NCI-H748 (cell line): ENCODE data around the gene CRYGN.

Experiments used
- DNase-seq: peaks from one replicate; lab custom pipeline; 2025; ENCODE audit not compliant: unreplicated experiment; lab: John Stamatoyannopoulos, UW

CRYGN gene

DNA sequence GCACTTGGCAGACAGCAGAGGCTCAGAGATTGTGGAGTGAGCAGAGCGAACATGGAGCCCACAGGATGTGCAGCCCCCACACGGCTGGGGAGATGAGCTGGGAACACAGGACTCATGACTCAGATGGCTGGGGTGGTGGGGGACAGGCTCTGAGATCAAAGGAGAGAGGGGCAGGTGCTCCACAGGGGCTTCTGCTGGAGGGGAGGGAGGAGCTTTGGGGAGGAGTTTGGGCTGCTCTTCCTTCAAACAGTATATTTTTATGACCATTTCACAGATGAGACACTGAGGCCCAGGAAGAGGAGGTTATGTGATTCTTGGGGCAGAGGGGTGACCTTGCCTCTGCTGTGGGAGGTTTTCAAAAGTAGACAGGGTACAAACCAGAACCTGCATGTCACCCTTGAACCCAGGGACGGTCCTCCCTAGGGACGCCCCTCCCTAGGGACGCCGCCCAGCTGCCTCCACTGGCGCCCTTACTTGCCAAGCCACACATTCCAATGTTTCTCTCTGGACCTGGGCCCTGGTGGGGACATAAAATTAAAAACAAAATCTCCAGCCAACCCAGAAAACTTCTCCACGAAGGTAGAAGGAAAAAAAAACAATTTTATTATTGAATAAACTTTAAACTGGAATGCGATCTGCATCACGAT is 981 bp upstream of the CRYGN start:
- DNase-seq, result no peak

DNA sequence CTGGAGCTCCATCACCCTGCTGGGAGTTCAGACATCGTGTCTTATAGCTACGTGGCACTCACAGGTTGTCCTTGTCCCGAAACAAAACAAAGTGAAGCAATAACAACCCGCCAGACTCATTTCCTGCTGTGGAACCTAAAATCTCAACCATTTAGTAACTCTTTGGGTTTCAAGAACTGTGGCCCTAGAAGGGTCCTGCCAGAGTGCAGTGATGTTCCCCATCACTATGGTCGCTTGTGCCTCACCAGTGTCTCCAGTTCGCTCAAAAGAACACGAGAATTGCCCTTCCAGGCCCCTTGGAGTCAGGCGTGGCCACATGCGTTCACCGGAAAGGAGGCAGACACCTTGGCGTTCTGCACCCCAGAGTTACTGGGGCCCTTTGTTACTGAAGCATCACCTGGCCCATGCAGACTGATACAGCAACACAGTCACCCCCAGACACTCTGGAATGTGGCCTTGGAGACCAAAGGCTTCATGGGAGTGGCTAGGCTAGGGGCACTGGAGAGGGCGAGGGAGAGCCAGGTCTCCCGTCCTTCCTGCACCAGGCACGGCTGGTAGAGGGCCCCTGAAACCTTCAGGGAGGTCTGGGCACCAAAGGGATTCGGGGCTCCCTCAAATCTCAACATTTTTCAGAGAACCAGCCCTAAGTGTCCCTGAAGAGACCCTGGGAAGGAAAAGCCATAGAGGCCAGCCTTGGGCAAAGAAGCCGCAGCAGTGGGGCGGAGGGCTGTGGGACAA is 908 bp downstream of the CRYGN start:
- DNase-seq, result no peak

DNA sequence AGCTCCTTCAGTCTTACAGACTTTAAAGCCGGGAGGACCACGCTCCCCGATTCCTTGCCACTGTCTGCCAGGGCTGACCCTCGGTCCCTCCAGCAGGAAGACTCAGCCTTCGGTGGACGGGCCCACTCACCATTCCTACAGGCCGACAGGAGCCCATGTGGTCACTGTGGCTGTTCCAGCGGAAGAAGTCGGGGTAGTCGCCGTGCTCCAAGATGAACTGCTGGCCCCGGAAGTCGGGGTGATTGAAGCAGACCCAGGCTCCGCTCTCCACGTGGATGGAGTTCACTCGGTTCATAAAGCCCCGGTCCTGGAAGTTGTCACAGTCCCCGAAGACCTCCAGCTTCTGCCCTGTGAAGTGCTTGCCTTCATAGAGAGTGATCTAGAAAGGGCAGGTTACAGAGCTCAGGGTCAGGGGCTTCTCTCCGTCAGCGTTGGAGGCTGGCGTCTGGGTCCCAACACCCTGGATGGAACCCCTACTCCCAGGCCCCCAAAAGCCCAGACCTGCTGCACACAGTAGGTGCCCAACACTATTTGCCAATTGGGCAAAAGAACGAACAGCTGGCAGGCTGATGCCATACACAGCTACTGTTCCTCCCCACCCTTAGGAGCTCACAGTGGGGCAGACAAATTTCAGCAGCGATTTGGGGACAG is 1.9 kb downstream of the CRYGN start:
- DNase-seq, result no peak

DNA sequence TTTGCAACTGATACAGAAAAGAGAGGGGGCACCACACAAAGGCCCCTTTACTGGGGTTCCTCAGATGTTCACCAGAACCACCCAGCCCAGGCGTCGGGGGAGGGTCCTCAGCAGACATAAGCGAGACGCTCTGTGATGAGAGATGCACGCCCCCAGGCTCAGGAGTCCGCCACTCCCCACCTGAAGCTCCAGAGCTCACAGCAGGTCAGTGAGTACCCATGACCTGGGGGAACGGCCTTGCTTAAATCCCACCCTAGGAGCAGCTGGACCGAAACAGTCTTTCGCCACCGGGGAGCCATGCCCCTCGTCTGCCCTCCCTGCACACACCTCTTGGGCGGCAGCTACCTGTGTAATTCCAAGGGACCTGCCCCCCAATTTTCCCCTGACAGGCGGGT is 2.8 kb downstream of the CRYGN start:
- DNase-seq, result no peak

GRCh38 chr7:151436446-151437158 is 3.3 kb downstream of the CRYGN start:
- no peak for DNase-seq

- DNase-seq, result no peak
Measured at GRCh38 chr7:151435971-151436370, 4.0 kb downstream of the CRYGN start.

- DNase-seq, result no peak
Measured at GRCh38 chr7:151435103-151435916, 4.6 kb downstream of the CRYGN start.

- no peak for DNase-seq
Measured at GRCh38 chr7:151434549-151434948, 5.4 kb downstream of the CRYGN start.

GRCh38 chr7:151433721-151434400 is 6.1 kb downstream of the CRYGN start:
- no peak for DNase-seq

- no peak for DNase-seq
Measured at GRCh38 chr7:151432658-151433521, 7.1 kb downstream of the CRYGN start.

DNA sequence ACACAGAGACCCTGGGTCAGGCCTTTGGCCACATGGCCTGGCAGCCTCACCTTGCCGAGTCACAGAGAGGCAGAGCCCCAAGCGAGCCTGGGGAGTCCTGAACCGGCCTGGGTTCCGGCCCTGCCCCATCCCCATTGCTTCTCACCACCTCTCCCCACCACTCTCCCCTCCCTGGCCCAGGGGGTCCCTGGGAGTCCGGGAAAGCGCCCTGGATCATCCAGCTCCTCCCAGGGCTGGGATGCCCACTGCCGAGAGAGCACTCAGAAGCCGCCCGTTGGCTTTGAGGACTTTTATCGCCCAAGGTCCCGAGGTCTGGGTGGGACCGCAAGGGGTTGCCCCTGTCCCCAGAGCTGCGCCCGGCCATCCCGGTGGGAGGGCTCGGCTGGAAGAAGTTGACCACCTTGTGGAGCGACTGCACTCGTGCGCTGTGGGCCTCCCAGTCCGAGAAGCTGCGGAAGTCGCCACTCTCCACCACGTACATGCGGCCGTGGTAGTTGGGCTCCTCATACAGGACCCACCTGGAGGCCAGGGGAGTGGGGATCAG is 8.1 kb downstream of the CRYGN start:
- DNase-seq, result no peak

- no peak for DNase-seq
Measured at GRCh38 chr7:151431281-151431767, 8.6 kb downstream of the CRYGN start.

DNA sequence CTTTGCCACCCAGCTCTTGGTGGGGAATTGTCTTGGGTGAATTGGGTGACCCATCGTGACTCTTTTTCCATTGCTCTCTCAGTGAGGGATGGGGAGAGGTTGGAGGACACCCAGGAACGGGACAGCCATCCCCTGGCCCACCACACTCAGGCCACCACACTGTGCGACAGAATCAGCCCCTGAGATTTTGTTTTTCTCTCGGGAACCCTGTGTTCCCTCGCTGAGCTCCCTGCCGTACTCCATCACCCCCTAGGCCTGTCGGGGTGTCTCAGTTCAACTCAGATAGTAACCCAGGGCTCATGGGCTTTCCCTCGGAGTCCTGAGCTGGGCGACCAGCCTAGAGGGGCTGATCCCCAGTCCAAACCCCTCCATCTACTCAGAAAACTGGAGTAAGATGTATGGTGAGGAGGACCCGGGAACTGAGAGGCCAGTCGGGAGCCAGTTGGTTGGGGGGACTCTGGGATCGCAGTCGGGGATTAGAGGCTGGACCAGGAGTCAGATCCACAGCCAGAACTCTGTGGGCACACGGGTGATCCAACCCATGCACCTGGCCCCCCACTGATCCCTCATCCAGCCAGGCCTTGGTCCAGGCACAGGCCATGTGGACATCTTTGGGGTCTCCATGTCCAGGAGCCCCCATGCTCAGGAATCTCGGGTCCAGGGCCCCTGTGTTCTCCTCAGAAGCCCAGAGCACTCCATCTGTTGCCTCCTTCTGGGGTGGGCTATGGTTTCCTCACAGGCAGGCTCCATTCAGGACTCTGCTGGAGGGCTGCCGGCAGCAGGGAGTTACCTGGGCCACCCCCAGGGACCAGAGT is 9.3 kb downstream of the CRYGN start:
- no peak for DNase-seq

DNA sequence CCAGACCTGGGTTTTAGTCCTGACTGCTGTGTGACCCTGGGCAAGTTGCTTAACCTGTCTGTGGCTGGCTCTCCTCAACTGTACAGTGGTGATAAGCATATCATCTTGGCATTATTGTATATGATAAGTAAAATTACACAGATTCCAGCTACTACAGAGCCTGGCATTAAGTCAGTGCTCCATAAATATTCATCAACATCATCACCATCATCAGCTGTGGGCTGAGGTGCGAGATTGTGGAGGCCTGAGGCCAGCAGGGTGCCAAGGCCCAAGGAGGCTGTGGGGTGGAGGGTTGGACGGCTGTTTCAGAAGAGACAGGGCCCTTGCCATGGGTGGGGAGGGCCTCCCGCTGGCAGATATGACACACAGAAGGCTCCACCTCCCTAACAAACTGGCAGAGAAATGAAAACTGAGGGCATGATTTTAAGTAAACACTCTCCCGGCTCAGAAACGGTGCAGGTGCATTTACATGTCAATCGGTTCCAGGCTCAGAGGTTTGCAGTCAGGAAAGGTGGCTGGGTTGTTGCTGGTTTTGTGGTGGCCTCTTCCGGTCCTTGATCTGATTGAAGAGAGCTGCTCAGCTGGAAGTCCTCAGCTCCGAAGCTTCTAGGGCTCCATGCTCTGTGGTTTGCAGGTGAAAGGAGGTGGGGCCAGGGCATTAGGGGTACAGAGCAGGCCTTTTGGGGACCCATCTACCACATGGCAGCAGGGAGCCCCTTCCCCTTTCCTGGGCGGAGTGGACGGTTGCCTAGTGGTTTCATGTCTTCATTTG is 10.2 kb downstream of the CRYGN start:
- peak; percentile 24 for DNase-seq

DNA sequence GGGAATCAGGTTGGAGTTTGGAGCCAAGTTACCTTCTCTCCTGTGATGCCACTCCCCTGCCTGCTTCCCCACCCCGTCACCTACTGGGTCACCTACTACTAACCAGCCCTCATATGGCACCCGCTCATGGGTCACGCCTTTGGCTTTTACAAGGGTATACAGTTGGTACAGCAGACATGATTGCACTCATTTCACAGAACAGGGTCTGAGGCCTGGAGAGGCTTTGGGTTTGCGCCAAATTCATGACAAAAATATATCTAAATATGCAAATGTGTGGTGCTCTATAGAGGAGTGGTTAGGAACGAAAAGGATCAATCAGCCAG is 10.7 kb downstream of the CRYGN start:
- DNase-seq, result no peak

DNA sequence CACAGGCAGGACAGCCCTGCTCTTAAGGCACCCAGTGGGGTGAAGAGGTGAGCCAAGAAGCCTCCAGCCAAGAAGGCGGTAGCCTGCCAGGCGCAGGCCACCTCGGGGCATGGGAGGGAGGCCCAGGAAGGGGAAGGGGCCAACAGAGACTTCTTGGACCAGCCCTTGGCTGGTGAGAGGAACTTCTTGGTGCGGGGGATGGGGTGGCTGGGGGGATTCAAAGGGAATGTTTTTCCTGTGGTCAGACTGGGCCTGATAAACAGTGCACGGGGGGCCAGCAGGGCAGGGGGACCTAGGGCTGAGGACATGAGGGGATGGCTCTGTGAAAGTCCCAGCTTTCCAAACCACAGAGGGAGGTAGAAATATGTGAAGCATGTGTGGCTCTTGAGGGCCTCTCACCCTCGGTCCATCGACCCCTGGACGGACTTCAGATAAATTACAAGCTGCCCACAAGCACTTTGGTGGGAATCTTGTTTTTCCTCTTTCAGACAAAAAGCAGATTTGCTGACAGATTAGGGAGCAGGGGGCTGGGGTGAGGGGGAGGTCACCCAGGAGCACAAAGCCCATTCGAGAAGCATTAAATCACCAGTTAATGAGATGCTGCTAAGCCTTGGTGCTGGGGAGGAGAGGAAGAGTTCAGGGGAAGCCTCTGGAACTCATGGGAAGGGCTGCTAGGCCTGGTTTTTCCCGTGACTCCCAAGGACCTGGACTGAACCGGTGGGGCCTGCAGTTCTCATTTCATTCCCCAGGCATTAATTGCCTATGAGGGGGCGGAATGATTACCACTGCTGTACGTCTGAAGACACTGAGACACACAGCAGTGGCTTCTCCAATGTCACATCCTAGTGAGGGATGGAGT is 11.3 kb downstream of the CRYGN start:
- DNase-seq, result no peak
